Endothelial cell of umbilical vein (primary cell): ENCODE measurements around the gene MCC. TPM values are rescaled to one million over a fixed set of nuclear protein-coding genes. Genes with fewer than 3 reads are reported as not detected.

Experiments used
- BruUV-seq: library from RNA; stranded (reverse); fragments of 400-500 nt; replicated peaks from 2 replicates; lab custom pipeline; 2021; lab: Mats Ljungman, UMichigan
- CTCF ChIA-PET: fragments of 300-600, 350-600 bp; sonication (Branson Sonifier 250); formaldehyde crosslinking; loops from one replicate; lab custom pipeline; 2021; ENCODE audit warnings: antibody characterized with exemption, inconsistent platforms; lab: Charles Lee
- POLR2A ChIA-PET: fragments of 300-600, 350-600 bp; sonication (Branson Sonifier 250); formaldehyde crosslinking; loops from one replicate; lab custom pipeline; 2021; ENCODE audit warnings: antibody characterized with exemption, inconsistent platforms; lab: Charles Lee
- DNase-seq: peaks from one replicate; pipeline ENCODE4 v3.0.0-alpha.2; 2011; ENCODE audit warnings: low read depth, low spot score
- FAIRE-seq: peaks from 2 replicates; lab custom pipeline; 2011; peaks lifted over from hg19 to GRCh38; lab: Jason Lieb, UNC
- H2AFZ ChIP-seq: 2 replicates; pipeline ENCODE4 v1.6.0; 2012; ENCODE audit warnings: low read depth, low read length, control low read depth, inconsistent platforms
- H3K27ac ChIP-seq: 2 replicates; pipeline ENCODE4 v1.5.1; 2011; ENCODE audit warnings: low read depth, mild to moderate bottlenecking, control low read depth, low read length, moderate library complexity; ENCODE audit not compliant: insufficient read depth
- H3K27me3 ChIP-seq, 2 experiments: 2 replicates each; pipeline versions ENCODE4 v1.6.0 to v1.6.1; 2011; ENCODE audit warnings: low read length in 2 of 2, mixed read lengths in 1 of 2; ENCODE audit not compliant: control insufficient read depth in 2 of 2, insufficient read depth in 2 of 2
- H3K36me3 ChIP-seq, 2 experiments: 2 replicates in 1 of 2; 3 replicates in 1 of 2; pipeline ENCODE4 v1.5.1; 2011; ENCODE audit warnings: low read length in 2 of 2, mild to moderate bottlenecking in 1 of 2, moderate library complexity in 1 of 2; ENCODE audit not compliant: control insufficient read depth in 2 of 2, insufficient read depth in 2 of 2; ENCODE audit errors: extremely low read depth in 1 of 2
- H3K4me1 ChIP-seq: 3 replicates; pipeline ENCODE4 v1.5.1; 2011; ENCODE audit warnings: mild to moderate bottlenecking, low read length; ENCODE audit not compliant: control insufficient read depth, insufficient read depth; ENCODE audit errors: extremely low read depth
- H3K4me2 ChIP-seq: 2 replicates; pipeline ENCODE4 v1.6.1; 2011; ENCODE audit warnings: low read length, control low read depth, mixed read lengths; ENCODE audit not compliant: insufficient read depth
- H3K4me3 ChIP-seq, 3 experiments: fragments of 200-600 bp in 1 of 3; sonication (generic), shearing (Covaris generic) in 1 of 3; replicated peaks in 1 of 3; 2 replicates each; pipeline ENCODE4 v1.5.1; 2011 to 2016; ENCODE audit warnings: control low read depth in 3 of 3, low read length in 3 of 3, mild to moderate bottlenecking in 2 of 3, inconsistent platforms in 1 of 3, low read depth in 1 of 3, moderate library complexity in 1 of 3; ENCODE audit not compliant: insufficient read depth in 1 of 3
- H3K79me2 ChIP-seq: 2 replicates; pipeline ENCODE4 v1.6.0; 2012; ENCODE audit warnings: low read length, inconsistent platforms; ENCODE audit not compliant: control insufficient read depth, insufficient read depth
- H3K9ac ChIP-seq: replicated peaks from 2 replicates; pipeline ENCODE3; 2011; ENCODE audit warnings: low read length, control low read depth; ENCODE audit not compliant: insufficient read depth; ENCODE audit errors: extremely low read depth
- H3K9me1 ChIP-seq: replicated peaks from 3 replicates; pipeline ENCODE4 v1.6.0; 2011; ENCODE audit warnings: mild to moderate bottlenecking, low read length; ENCODE audit not compliant: control insufficient read depth, insufficient read depth; ENCODE audit errors: extremely low read depth
- H3K9me3 ChIP-seq: replicated peaks from 2 replicates; pipeline ENCODE4 v1.5.1; 2012; ENCODE audit warnings: low read length, inconsistent platforms; ENCODE audit not compliant: control insufficient read depth, insufficient read depth
- H4K20me1 ChIP-seq: replicated peaks from 2 replicates; pipeline ENCODE3; 2011; ENCODE audit warnings: mild to moderate bottlenecking, low read length; ENCODE audit not compliant: control insufficient read depth, insufficient read depth; ENCODE audit errors: extremely low read depth
- CTCF ChIP-seq, 2 donors: IDR thresholded peaks; 1 replicate in 1 of 2; 2 replicates in 1 of 2; pipeline ENCODE4 v1.5.1; 2011; ENCODE audit warnings: low read length in 2 of 2, mild to moderate bottlenecking in 2 of 2, moderate library complexity in 2 of 2, control low read depth in 1 of 2, inconsistent platforms in 1 of 2, low read depth in 1 of 2; ENCODE audit not compliant: insufficient read depth in 1 of 2; ENCODE audit errors: extremely low read depth in 1 of 2
- EZH2 ChIP-seq: IDR thresholded peaks from 2 replicates; pipeline ENCODE4 v1.6.1; 2012; ENCODE audit warnings: borderline replicate concordance, low read depth, mild to moderate bottlenecking, moderate library complexity, low read length, inconsistent platforms; ENCODE audit not compliant: severe bottlenecking
- FOS ChIP-seq: IDR thresholded peaks from 2 replicates; pipeline ENCODE4 v1.6.1; 2011; ENCODE audit warnings: mild to moderate bottlenecking, low read length, moderate library complexity, borderline replicate concordance; ENCODE audit not compliant: insufficient read depth
- GATA2 ChIP-seq: IDR thresholded peaks from 2 replicates; pipeline ENCODE4 v1.7.0; 2011; ENCODE audit warnings: low read depth, mild to moderate bottlenecking, moderate library complexity, mixed read lengths, low read length; ENCODE audit not compliant: insufficient read length, insufficient read depth
- JUN ChIP-seq: IDR thresholded peaks from 2 replicates; pipeline ENCODE4 v1.6.1; 2011; ENCODE audit warnings: borderline replicate concordance, low read depth; ENCODE audit not compliant: insufficient read length, insufficient read depth
- MYC ChIP-seq: IDR thresholded peaks from one replicate; pipeline ENCODE4 v1.6.1; 2011; ENCODE audit warnings: mild to moderate bottlenecking, low read depth, low read length
- POLR2A ChIP-seq: IDR thresholded peaks from 2 replicates; pipeline ENCODE4 v1.6.1; 2012; ENCODE audit warnings: low read depth, mild to moderate bottlenecking, control low read depth, low read length
- POLR2AphosphoS5 ChIP-seq: IDR thresholded peaks from 2 replicates; pipeline ENCODE4 v1.6.1; 2012; ENCODE audit warnings: low read depth, mild to moderate bottlenecking, control low read depth, low read length, moderate library complexity; ENCODE audit not compliant: insufficient read depth
- dilution Hi-C: fragments of 300-500 bp; cut with MboI; formaldehyde crosslinking; loops from one replicate; pipeline ENCODE4 v1.15.0; 2019; ENCODE audit warnings: low sequenced_read_pairs; ENCODE audit not compliant: extremely low pct_ligation_motif_present
- intact Hi-C: fragments of 100-400 bp; cut with micrococcal nuclease; formaldehyde crosslinking; loops from one replicate; pipeline ENCODE4 v1.10.0; 2022
- polyA plus RNA-seq, 4 experiments: library from polyadenylated mRNA; depleted of rRNA in 3 of 4; stranded (reverse) in 3 of 4; unstranded in 1 of 4; fragments of >200 nt; gene quantifications; 2 replicates each; pipeline versions ENCODE4 v1.2.1 to v1.2.3, GENCODE V29; 2011 to 2012; ENCODE audit warnings: missing spikeins in 1 of 4
- total RNA-seq: library from RNA; stranded (reverse); gene quantifications from 2 replicates; pipeline ENCODE4 v1.2.3, GENCODE V29; 2021
- TF ChIP-seq, protein P1 (sequence below): IDR thresholded peaks from 2 replicates; pipeline ENCODE4 v1.6.1; 2011; ENCODE audit not compliant: insufficient read depth, insufficient read length

Gene MCC
- total and polyA plus RNA-seq, 2 donors (not counting 3 experiments of a cell fraction or from before 2014, with no cell fraction given), result 6.9 to 27.5 TPM

GRCh38 chr5:113491022-113491421 lies 2.8 kb upstream of the MCC start:
- Histone ChIP-seq H2AFZ (no peak overlapping the region), H3K9ac (no peak overlapping the region), H3K27me3 (peaks cover 10 to 23% of the 10 kb centered on the region in 2 experiments), H3K4me2 (no peak overlapping the region), H4K20me1 (no peaks in the 10 kb centered on the region), H3K9me1 (no peaks in the 10 kb centered on the region), H3K79me2 (no peaks in the 10 kb centered on the region), H3K4me1 (peaks cover 26% of the 10 kb centered on the region), H3K4me3 (no peak overlapping the region), H3K27ac (no peak overlapping the region), H3K9me3 (peaks cover 5% of the 10 kb centered on the region), H3K36me3 (no peaks in the 10 kb centered on the region)
- POLR2A ChIA-PET, result no interaction called here
- intact Hi-C loops (no loop called here), dilution Hi-C loops (no loop called here)
- DNase-seq, result no peak
- BruUV-seq, result no TSS peak
- CTCF ChIA-PET, result interaction anchor here (1.8 kb wide), 1 partner anchor 20 kb away, joined by 7 read pairs; no protein-coding TSS in a partner anchor
- no peak for FAIRE-seq
- TF ChIP-seq MYC (no peak), CTCF (IDR thresholded peaks at IDR 0.05; ENCODE audit: extremely low read depth in 1 of 2, insufficient read depth in 1 of 2, low read depth in 1 of 2, low read length in 2 of 2) (no peak), POLR2AphosphoS5 (no peak), POLR2A (no peak), EZH2 (no peak), JUN (no peak), FOS (no peak), GATA2 (no peak)
- TF ChIP-seq, protein P1, sequence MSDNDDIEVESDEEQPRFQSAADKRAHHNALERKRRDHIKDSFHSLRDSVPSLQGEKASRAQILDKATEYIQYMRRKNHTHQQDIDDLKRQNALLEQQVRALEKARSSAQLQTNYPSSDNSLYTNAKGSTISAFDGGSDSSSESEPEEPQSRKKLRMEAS, result no peak
